ENCODE measurements around the gene PAIP2. TPM values are rescaled to one million over a fixed set of nuclear protein-coding genes. Genes with fewer than 3 reads are reported as not detected.

PAIP2 gene
- total RNA-seq, 8 experiments from 2014 or later: 56.6 to 145 (median 109) TPM

- WGBS, 10 experiments: 7 to 26% (median 19%) methylated on average over 3 to 19 of the region's 77 CpGs; no CpG with 5 or more reads in 5 of the 10 experiments
- in situ Hi-C loops (cut with MboI; ENCODE audit: low pct_unique_long_range_greater_than_20kb in 2 of 9, low sequenced_read_pairs in 9 of 9, unreplicated experiment in 9 of 9): no loop called here
- peak in 7 of 8 experiments; percentile 21 to 66 (median 27) for ATAC-seq (replicated peaks in 6 of 8)
- no peak overlapping the region for H3K27ac ChIP-seq
- no peaks in the 10 kb centered on the region for H3K4me1 ChIP-seq (replicated peaks in 1 of 2)
- peak overlapping the region in 2 of 5 donors; percentile 3 to 11 for H3K4me3 ChIP-seq
These were observed 51.2 kb downstream of the PAIP2 start for GRCh38 chr5:139392678-139393496.

- H3K27ac ChIP-seq: no peak overlapping the region
- H3K4me1 ChIP-seq (replicated peaks in 1 of 2): no peaks in the 10 kb centered on the region
- in situ Hi-C loops (cut with MboI; ENCODE audit: low pct_unique_long_range_greater_than_20kb in 2 of 9, low sequenced_read_pairs in 9 of 9, unreplicated experiment in 9 of 9): no loop called here
- WGBS, 10 experiments: 3 to 36% (median 8%) methylated on average over 2 to 24 of the region's 49 CpGs; no CpG with 5 or more reads in 3 of the 10 experiments
- peak overlapping the region; percentile 14 to 39 (median 24) for H3K4me3 ChIP-seq
- ATAC-seq (replicated peaks in 6 of 8): no peak
These were observed 52.0 kb downstream of the PAIP2 start for GRCh38 chr5:139393497-139394122.

- in situ Hi-C loops (cut with MboI; ENCODE audit: low pct_unique_long_range_greater_than_20kb in 2 of 9, low sequenced_read_pairs in 9 of 9, unreplicated experiment in 9 of 9): no loop called here
- Histone ChIP-seq H3K4me1 (replicated peaks in 1 of 2) (no peaks in the 10 kb centered on the region), H3K27ac (no peak overlapping the region), H3K4me3 (peak overlapping the region; percentile 14 to 39 (median 24))
- 0 to 10% (median 0%) methylated on average over 1 to 3 of the region's 62 CpGs; no CpG with 5 or more reads in 7 of the 10 experiments for WGBS, 10 experiments
- peak; percentile 20 to 74 (median 52) for ATAC-seq (replicated peaks in 6 of 8)
These were observed 52.5 kb downstream of the PAIP2 start for GRCh38 chr5:139394123-139394653.

- ATAC-seq (replicated peaks in 6 of 8): peak in 7 of 8 experiments; percentile 2 to 43 (median 23)
- Histone ChIP-seq H3K4me1 (replicated peaks in 1 of 2) (no peaks in the 10 kb centered on the region), H3K4me3 (peak within 1 kb of the TSS; percentile 14 to 39 (median 24)), H3K27ac (no peak within 1 kb of the TSS)
- in situ Hi-C loops (cut with MboI; ENCODE audit: low pct_unique_long_range_greater_than_20kb in 2 of 9, low sequenced_read_pairs in 9 of 9, unreplicated experiment in 9 of 9): no loop called here
- WGBS, 10 experiments: 0 to 90% (median 50%) methylated on average over 1 to 2 of the region's 76 CpGs; no CpG with 5 or more reads in 5 of the 10 experiments
These were observed 53.3 kb downstream of the PAIP2 start, which contains the start of gene PROB1 for GRCh38 chr5:139394654-139395566. PROB1 (minus strand) TSS chr5:139395104; CDS start chr5:139395081, 23 bp downstream.

GRCh38 chr5:139395844-139396640, 54.4 kb downstream of the PAIP2 start:
- ATAC-seq (replicated peaks in 6 of 8): no peak
- WGBS, 10 experiments: 50 to 100% (median 83%) methylated on average over 1 to 4 of the region's 8 CpGs; no CpG with 5 or more reads in 3 of the 10 experiments
- in situ Hi-C loops (cut with MboI; ENCODE audit: low pct_unique_long_range_greater_than_20kb in 2 of 9, low sequenced_read_pairs in 9 of 9, unreplicated experiment in 9 of 9): no loop called here

GRCh38 chr5:139396691-139397090, 55.0 kb downstream of the PAIP2 start:
- in situ Hi-C loops (cut with MboI; ENCODE audit: low pct_unique_long_range_greater_than_20kb in 2 of 9, low sequenced_read_pairs in 9 of 9, unreplicated experiment in 9 of 9): no loop called here
- Histone ChIP-seq H3K4me1 (replicated peaks in 1 of 2) (no peaks in the 10 kb centered on the region), H3K4me3 (no peak overlapping the region), H3K27ac (no peak overlapping the region)
- 60 to 100% (median 92%) methylated on average over 1 to 6 of the region's 8 CpGs; no CpG with 5 or more reads in 5 of the 10 experiments for WGBS, 10 experiments
- ATAC-seq (replicated peaks in 6 of 8): no peak

More at GRCh38 chr5:139395844-139396640, 54.4 kb downstream of the PAIP2 start:
- H3K27ac ChIP-seq: no peak overlapping the region
- no peak overlapping the region for H3K4me3 ChIP-seq
- H3K4me1 ChIP-seq (replicated peaks in 1 of 2): no peaks in the 10 kb centered on the region

GRCh38 chr5:139397921-139398320, 56.3 kb downstream of the PAIP2 start:
- H3K27ac ChIP-seq: no peak overlapping the region
- 69 to 100% (median 82%) methylated on average over 1 to 6 of the region's 6 CpGs; no CpG with 5 or more reads in 2 of the 10 experiments for WGBS, 10 experiments
- peaks cover 0 to under 1% of the 10 kb centered on the region in 2 donors for H3K4me1 ChIP-seq (replicated peaks in 1 of 2)
- H3K4me3 ChIP-seq: no peak overlapping the region
- no peak for ATAC-seq (replicated peaks in 6 of 8)
- in situ Hi-C loops (cut with MboI; ENCODE audit: low pct_unique_long_range_greater_than_20kb in 2 of 9, low sequenced_read_pairs in 9 of 9, unreplicated experiment in 9 of 9): no loop called here

GRCh38 chr5:139399501-139400121, 58.0 kb downstream of the PAIP2 start:
- Histone ChIP-seq H3K27ac (no peak overlapping the region), H3K4me1 (replicated peaks in 1 of 2) (peaks cover 4 to 9% of the 10 kb centered on the region in 2 donors), H3K4me3 (no peak overlapping the region)
- no peak for ATAC-seq (replicated peaks in 6 of 8)
- 5 to 83% (median 77%) methylated on average over 2 to 4 of the region's 6 CpGs for whole genome bisulfite sequencing, 10 experiments
- in situ Hi-C loops (cut with MboI; ENCODE audit: low pct_unique_long_range_greater_than_20kb in 2 of 9, low sequenced_read_pairs in 9 of 9, unreplicated experiment in 9 of 9): no loop called here

GRCh38 chr5:139401546-139401945, 59.9 kb downstream of the PAIP2 start:
- Histone ChIP-seq H3K4me3 (no peak overlapping the region), H3K27ac (no peak overlapping the region), H3K4me1 (replicated peaks in 1 of 2) (peaks cover 6 to 11% of the 10 kb centered on the region in 2 donors)
- 76 to 100% (median 90%) methylated on average over 2 to 6 of the region's 10 CpGs; no CpG with 5 or more reads in 3 of the 10 experiments for WGBS, 10 experiments
- no peak for ATAC-seq (replicated peaks in 6 of 8)
- in situ Hi-C loops (cut with MboI; ENCODE audit: low pct_unique_long_range_greater_than_20kb in 2 of 9, low sequenced_read_pairs in 9 of 9, unreplicated experiment in 9 of 9): no loop called here

- no peak overlapping the region for H3K4me3 ChIP-seq
These were observed 61.0 kb downstream of the PAIP2 start for GRCh38 chr5:139402561-139403158.

GRCh38 chr5:139403418-139403786, 61.7 kb downstream of the PAIP2 start:
- H3K27ac ChIP-seq: peak overlapping the region; percentile 94 to 96
- H3K4me3 ChIP-seq: peak overlapping the region; percentile 37 to 48 (median 43)
- in situ Hi-C loops (cut with MboI; ENCODE audit: low pct_unique_long_range_greater_than_20kb in 2 of 9, low sequenced_read_pairs in 9 of 9, unreplicated experiment in 9 of 9): no loop called here
- H3K4me1 ChIP-seq (replicated peaks in 1 of 2): peaks cover 6 to 11% of the 10 kb centered on the region in 2 donors
- ATAC-seq (replicated peaks in 6 of 8): peak in 6 of 8 experiments; percentile 2 to 7 (median 4)
- WGBS, 10 experiments: 0 to 61% (median 14%) methylated on average over 1 to 7 of the region's 7 CpGs; no CpG with 5 or more reads in 3 of the 10 experiments

More at GRCh38 chr5:139402561-139403158, 61.0 kb downstream of the PAIP2 start:
- Histone ChIP-seq H3K27ac (no peak overlapping the region), H3K4me1 (replicated peaks in 1 of 2) (peaks cover 6 to 11% of the 10 kb centered on the region in 2 donors)
- ATAC-seq (replicated peaks in 6 of 8): no peak
- WGBS, 10 experiments: 0 to 100% (median 70%) methylated on average over 1 to 5 of the region's 7 CpGs; no CpG with 5 or more reads in 5 of the 10 experiments
- in situ Hi-C loops (cut with MboI; ENCODE audit: low pct_unique_long_range_greater_than_20kb in 2 of 9, low sequenced_read_pairs in 9 of 9, unreplicated experiment in 9 of 9): no loop called here

All from motor neuron (in vitro differentiated cells).